DLD1 (cell line): ENCODE results near the gene TMEM72.

ENCODE experiments used
- in situ Hi-C: cut with HindIII; loops from 2 replicates; pipeline ENCODE4 v1.10.0; 2017; ENCODE audit warnings: low sequenced_read_pairs

TMEM72 gene

DNA sequence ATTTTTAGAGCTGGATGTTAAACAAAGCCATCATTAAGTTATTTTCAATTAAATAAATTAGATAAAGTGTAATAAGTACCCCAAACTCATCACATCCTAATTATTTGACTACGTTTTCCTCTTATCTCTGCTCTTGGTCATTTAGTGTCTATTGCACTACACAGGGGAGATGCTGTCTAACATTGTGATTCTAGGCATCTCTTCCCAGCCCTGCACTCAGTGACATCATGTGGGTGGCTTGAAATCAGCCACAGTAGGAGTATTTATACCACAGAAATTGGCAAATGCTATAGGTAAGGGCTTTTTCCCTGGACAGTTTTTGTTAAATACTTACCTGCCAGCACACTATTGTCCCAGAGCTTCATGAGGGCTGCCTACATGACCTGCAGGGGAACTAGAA, 21.3 kb upstream of the TMEM72 start:
- in situ Hi-C loops = no loop called here

DNA sequence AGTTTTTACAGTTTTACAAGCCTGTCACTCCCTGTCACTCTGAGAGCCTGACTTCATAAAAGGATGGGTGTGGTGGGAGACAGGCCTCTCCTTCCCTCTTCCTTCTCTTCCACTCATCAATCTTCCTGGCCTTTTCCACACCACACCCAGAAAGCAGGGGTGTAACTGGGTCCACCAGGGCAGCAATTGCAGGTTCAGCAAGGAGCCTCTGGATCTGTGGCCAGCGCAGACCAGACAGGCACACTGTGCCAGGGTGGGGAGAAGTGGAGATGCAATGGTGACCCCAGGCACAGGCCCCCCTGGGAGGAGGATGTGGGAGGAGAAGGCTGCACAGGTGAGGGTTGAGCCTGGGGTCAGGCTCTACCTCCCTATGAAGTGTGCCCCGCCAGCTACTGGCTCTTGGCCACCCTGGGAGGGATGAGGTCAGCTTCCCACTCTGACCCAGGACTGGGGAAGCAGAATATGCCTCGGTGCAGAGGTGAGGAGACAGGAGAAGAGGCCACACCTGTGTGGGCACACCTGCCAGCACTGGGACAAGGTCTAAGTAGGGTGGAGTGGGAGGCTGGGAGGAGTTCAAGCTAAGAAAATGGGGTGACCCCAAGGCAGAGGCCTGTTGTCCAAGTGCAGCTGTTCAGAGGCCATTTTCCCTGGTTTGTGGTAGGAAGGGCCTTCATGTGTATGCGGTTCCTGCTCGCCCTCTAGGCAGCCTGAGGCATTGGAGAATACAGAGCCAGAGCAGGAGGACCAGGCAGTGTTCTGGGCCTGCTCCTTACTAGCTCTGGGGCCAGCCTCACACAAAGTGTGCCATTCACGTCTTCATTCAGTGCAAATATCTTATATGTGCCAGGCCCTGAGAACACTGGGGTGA, 20.2 kb upstream of the TMEM72 start:
- in situ Hi-C loops = no loop called here

DNA sequence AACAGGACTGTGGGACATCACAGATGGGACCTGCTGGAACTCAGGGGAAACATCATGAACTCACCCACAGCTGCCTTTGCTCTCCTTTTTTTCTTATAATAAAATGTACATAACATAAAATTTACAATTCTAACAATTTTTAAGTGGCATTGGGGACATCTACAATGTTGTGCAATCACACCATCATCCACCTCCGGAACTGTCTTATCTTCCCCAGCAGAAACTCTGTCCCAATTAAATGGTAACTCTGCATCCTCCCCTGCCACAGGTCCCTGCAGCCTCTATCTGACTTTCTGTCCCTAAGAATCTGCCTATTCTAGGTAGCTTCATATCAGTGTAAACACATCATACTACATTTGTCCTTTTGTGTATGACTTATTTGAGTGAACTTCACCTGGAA, 19.4 kb upstream of the TMEM72 start:
- in situ Hi-C loops = no loop called here

DNA sequence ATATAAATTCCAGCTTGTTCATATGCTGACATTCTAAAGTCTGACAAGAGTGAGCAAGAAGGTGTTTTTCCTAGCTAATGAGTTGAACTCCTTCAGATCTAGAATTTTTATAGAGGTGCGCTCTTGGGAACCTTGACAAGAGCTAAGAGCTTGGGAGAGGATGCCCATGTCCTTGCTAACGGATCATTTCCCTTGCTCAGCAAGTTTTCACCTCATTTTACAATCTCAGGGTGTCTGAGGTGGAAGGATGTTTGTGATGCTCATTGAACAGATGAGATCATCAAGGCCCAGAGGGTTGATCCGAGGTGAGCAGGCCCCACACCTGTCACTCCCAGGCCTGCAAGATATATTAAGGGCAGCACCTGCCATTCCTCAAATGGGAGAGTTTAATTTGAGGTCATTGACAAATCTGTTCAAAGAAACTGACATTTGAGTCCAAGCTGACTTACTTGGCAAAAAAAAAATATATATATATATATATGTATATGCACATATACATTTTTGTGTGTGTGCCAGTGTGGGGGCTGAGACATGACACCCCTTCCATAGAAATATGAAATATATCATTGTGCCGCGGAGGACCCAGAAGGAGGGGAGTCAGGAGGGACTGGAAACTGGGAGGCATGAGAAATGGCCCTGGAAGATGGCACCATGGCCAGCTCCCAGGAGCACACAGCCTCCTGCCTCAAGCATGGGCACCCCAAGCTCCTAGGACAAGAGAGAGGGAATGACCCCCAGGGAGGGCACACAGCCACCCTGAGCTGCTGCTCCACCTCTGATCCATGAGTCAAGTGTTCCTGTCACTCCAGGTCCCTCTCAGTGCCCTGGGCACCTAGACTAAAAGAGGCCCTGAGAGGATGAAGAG, 17.3 kb upstream of the TMEM72 start:
- in situ Hi-C loops = no loop called here

DNA sequence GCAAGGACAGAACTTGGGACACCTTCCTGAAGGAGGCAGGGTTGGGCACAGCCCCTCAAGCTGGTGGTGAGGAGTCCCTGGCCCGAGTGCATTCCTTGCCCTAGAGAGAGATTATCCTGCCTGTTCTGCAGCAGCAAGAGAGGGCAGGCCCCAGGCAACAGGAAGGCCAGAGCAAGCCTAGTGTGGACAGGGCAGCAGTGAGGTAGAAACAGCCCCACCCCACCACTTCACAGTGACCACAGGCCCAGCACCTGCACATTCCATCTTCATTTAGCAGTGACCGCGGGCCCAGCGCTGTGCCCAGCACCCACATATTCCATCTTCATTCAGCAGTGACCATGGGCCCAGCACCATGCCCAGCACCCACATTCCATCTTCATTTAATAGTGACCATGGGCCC, 16.4 kb upstream of the TMEM72 start:
- in situ Hi-C loops = no loop called here

DNA sequence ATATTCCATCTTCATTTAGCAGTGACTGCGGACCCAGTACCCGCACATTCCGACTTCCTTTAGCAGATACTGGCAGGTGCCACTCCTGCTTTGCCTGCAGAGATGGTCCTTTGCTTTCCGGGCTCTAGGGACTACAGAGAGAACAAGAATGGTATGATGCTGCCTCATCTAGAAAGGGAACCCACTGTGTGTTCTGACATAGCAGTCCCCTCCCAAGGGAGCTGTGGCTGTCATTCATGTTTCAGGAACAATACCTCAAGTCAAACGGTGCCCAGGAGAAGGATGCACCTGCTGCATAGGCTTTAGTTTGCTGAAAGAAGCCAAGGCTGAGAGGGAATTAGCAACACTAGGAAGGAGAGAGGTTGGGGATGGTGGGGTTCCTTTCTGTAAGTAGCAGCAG, 15.9 kb upstream of the TMEM72 start:
- in situ Hi-C loops = no loop called here

DNA sequence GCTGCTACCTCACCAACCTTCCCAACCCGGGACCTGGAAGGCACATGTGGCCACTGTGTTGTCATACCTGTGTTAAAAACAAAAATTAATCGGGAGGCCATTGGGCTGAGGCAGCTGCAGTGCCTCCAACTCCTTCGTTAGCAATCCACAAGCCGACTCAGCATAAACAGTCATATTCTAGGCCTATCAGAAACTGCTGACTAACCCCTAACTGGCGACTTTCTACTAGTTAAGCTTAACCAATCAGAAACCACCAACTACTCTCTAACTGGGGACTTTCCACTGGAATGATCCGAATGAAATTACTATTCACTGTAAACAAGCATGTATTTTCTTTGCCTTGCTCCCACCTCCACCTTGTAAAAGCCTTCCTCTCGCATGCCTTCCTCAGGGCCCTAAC, 14.1 kb upstream of the TMEM72 start:
- in situ Hi-C loops = no loop called here

DNA sequence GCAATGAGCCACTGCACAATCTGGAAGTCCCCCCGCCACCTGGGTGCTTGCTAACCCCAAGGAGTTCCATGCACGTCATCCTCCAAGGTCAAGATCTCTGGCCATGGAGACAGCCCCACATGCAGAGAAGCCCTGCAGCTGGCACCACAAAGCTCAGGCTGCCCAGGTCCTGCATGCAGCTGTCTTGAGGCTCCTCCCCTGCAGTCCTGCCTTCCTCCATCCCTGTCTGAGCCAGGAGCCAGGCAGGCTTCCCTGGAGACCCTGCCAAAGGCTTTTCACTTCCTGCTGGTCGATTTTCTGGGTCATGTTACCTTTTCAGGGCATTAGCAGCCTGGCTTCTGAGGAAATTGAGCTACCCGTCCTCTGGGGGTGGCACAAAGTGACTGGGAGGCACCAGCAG, 12.5 kb upstream of the TMEM72 start:
- in situ Hi-C loops = no loop called here

DNA sequence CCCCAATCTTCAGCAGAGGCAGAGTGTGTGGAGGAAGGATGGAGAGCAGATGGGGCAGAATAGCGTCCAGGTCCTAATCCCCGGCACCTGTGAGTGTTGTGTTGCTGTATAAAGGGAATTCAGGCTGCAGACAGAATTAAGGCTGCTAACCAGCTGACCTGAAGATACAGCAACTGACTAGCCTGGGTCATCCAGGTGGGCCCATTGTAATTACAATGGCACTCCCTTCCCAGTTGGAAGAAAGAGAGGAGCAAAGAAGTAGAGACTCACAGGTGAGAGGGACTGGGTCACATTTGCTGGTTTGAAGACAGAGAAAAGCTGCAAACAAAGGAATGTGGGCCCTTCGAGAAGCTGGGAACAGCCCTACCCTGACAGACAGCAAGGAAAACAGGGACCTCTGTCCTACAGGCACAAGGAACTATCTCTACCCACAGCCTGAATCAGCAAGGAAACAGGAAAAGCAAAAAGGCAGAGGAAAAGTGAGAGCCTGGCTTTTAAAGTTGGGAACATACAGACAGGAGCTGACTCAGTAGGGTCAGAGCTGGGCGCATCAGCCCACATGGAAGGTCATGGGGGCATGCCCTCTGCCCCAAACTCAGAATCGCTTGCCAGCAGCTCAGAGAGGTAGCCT, 11.6 kb upstream of the TMEM72 start:
- in situ Hi-C loops = no loop called here

DNA sequence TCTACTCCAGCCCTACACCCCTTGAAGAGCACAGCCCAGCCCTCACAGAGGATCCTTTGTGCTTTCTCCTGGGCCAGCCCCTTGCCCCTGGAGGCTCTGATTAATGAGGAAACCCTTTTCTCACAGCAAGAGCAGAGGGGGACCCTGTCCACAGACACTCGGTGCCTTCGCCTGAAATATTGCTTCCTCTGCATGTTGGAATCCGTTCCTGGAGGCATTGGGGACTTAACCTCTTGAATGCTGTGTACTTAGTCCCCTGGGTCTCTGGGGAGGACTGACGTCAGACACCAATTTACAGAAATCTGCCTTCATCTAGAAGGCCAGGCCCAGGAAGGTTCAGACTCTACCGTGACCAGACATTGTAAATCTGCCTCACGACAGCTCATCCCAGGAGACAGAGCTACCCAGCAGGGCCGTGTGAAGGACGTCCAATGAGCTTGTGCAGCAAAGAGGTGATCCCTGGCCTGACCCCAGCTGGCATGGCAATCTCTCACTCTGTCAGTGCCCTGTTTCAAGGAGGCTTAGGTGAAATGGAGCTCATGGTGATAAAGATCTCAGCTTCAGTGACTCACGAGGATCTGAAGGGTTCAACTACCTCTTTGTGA, 8.1 kb upstream of the TMEM72 start:
- in situ Hi-C loops = no loop called here

DNA sequence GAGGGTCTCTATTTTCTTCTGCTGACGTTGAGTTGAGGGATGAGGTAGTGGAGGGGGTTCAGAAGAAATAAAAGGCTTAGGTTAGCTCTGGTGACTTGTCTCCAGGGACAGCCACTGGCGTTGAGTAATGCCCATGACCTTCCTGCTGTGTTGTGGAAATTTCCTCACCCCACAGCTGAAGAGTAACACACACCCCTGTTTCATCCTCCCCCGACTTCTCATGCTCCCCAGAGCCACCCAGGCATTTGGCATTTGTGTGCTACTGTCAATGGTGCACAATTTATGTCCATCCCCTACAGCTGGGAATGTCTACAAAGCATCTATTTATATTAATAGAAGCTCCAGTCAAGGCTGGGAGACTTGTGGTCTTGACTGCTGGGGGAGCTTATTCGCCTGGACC, 4.7 kb upstream of the TMEM72 start:
- in situ Hi-C loops = no loop called here

DNA sequence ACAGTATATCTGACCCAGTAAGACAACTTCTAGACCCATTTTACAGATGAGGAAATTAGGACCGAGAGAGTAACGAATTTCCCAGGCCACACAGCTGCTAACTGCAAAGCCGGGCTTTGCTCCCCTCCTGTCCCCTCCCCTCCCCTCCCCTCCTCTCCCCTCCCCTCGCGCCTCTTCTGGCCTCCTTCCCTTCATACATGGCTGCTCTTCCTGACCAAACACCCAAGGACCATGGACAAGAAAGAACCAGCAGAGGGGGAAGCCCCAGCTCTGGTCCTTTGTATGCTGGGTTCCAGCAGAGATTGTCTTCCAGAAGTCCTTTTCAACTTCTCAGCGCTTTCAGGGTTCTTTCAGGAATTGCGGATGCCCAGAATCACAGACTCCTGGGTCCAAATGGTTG, 3.6 kb upstream of the TMEM72 start:
- in situ Hi-C loops = no loop called here

DNA sequence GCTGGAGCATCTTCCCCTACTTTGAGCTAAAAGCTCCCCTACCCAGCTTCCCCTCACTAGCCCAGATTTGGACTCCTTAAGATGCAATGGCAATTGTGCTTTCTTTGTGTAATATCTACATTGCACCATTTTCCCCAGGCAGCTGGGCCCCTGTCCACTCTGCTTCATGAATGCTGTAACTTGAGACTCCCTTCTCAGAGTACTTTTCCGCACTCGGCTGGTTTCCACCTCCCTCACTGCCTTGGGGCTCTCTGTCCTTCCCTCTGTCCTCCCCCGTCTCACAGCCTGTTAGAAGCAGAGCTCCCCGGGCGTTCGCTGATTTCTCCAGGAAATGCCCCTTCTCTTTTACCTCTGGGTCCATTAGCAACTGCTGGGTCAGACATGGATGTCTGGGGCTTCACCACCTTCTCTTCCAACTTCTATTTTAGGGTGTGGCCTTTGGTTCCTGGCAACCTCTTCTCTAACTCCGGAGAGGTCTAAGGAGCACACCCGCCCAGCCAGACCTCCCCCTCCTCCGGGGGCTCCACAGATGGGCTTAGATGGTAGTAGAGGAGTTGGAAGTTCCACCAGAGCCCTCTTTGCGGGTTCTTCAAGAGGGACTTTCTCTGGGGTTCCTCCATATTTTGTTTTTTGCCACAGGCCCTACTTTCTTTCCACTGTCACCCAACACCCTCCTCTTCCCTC, 2.9 kb upstream of the TMEM72 start:
- in situ Hi-C loops = no loop called here

DNA sequence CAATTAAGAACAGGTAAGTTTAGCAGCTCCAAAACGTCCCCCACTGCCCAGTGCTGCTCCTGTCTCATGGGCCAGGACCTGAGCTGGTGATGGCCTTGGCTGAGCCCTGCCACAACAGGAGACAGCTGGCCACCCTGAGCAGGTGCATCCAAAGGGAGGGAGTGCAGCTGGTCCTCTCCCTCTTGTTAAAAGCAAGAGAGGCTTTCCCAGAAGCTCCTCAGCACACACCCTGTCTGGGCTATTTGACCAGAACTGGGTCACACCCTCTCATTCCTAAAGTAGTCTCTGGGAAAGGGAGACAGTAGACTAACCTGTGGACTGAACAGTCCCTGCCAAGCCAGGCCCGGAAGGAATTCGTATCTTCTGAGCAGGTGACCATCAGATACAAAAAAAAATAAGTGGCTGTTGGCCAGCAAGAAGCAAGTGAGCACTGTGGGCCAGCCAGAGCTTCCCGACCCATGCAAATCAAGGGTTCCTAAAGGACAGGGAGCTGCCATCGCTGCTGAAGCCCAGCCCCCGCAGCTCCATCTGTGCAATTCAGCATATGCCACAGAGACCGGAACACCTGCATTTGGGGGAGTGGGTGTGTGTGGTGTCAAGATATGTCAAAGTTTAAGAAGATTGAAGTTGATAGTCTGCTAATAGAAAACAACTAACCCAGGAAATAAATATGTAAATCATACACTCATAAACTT, 2.1 kb upstream of the TMEM72 start:
- in situ Hi-C loops = no loop called here

DNA sequence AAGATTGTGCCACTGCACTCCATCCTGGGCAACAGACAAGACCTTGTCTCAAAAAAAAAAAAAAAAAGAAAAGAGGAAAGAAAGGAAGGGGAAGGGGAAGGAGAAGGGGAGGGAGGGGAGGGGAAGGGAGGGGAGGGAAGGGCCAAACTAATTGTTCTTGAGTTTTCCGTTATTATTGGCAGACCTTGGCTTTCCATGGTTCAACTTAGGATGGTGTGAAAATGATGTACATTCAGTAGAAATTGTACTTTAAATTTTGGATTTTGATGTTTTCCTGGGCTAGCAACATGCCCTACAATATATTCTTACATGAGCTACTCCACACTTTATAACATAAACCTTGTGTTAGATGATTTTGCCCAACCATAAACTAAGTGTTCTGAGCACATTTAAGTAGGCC, 1.2 kb upstream of the TMEM72 start:
- in situ Hi-C loops = no loop called here

DNA sequence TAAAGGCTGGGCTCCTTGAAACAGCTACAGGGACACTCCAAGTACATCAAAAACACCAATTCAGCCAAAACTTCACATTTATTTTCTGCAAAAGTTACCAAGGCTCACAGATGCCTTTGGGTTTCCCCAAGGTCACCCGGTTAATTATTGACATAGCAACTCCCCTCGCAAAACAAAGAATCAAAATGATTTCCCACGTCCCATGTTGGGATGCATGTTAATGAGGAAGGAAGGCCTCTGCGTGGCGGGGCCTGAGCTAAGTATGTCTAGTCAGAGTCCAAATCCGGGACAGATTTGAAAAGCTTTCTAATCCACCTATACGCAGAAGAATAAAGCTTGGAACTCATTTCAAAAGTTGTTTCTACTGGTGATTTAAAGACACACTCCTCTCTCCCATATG, 535 bp upstream of the TMEM72 start:
- in situ Hi-C loops = no loop called here

DNA sequence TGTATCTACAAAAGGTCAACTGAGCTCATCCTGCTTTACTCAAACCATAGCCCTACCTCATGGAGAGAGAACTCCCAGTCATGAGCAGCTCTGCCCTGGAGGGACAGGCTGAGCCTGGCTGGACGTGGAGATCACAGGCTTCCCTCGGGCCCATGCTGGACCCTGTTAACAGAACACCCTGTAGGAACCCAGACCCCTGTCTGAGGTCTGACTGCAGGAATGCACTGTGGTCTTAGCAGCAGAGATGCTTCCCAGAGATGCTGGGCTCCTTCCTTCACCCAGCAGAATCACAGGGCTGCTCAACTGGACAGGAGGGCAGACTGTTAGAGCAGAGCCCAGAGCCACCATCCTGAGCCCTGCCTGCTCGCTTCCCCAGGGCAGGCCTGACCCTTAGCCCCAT, 814 bp downstream of the TMEM72 start:
- in situ Hi-C loops = no loop called here

DNA sequence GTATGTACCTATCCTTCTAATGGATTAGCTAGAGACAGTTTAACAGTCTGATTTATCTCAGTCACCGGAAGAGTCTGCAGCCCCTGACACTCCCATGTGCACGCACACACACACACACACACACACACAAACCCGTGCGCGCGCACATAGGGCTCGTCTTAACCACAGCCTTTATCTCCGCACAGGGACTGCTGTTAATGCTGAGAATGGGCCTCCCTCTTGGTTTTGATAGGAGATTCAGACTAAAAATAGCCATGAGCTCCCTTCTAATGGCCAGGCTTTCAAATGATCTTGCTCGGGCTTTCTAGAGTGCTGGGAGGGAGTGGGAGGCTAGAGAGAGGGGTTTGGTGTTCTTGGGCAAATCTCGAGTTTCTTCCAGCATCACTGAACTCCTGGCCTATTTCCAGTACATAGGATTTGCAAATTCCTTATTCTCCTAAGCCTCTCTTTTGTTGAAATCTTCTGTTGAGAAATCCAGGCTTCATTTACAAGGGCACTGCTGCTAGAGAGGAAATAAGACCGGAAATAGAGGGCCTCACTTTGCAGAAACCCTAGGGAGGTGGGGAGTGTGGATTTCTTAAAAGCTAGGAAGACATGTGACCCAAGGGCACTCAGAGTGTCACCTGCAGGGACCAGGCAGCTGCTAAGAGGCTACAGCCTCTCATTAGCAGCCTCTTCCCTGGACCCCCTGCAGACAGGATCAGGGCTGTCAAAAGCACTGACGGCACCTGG, 2.4 kb downstream of the TMEM72 start:
- in situ Hi-C loops = no loop called here

DNA sequence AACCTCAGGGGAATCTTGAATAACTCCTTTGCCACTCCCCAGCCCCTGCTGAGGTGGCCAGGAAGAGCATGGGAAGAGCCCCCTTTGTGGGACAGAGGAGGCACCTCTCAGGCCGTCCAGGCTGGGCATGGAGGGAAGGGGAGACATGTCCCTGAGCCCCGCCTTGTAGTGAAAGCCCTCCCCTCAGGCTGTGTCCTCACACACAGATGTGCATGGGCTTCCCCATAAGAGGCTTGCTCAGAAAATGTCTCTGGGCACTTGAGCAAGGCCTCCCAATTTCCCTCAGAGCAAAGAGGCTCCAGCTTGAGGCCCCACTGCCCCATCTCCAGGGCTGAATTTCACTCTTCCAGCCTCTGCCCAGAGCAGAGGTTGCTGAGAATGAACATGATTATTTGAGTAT, 3.8 kb downstream of the TMEM72 start:
- in situ Hi-C loops = no loop called here
